Bronchial epithelial cell (primary cell): ENCODE measurements around the gene BTBD19. TPM values are rescaled to one million over a fixed set of nuclear protein-coding genes. Genes with fewer than 3 reads are reported as not detected.

ENCODE experiments used
- DNase-seq: peaks from one replicate; pipeline ENCODE4 v3.0.0-alpha.2; 2010; ENCODE audit warnings: low read depth
- FAIRE-seq: peaks from 2 replicates; lab custom pipeline; 2011; peaks lifted over from hg19 to GRCh38; lab: Jason Lieb, UNC
- H3K27me3 ChIP-seq: 2 replicates; pipeline ENCODE4 v1.5.1; 2011; ENCODE audit warnings: low read length; ENCODE audit not compliant: control insufficient read depth, insufficient read depth
- H3K36me3 ChIP-seq: 2 replicates; pipeline ENCODE4 v1.5.1; 2011; ENCODE audit warnings: low read length; ENCODE audit not compliant: control insufficient read depth, insufficient read depth
- H3K4me3 ChIP-seq: 2 replicates; pipeline ENCODE4 v1.5.1; 2011; ENCODE audit warnings: mild to moderate bottlenecking, low read depth, low read length, control low read depth
- CTCF ChIP-seq: IDR thresholded peaks from 2 replicates; pipeline ENCODE4 v1.5.1; 2011; ENCODE audit warnings: mild to moderate bottlenecking, moderate library complexity, low read length, control low read depth, inconsistent platforms; ENCODE audit not compliant: insufficient read depth, severe bottlenecking
- total RNA-seq: library from RNA; depleted of rRNA; stranded (reverse); fragments of >200 nt; gene quantifications from 2 replicates; pipeline ENCODE4 v1.2.1, GENCODE V29; 2014

BTBD19 gene
- total RNA-seq, 1 donor from 2014 or later = 0.53 TPM

GRCh38 chr1:44775930-44776729, 32.2 kb upstream of the BTBD19 start:
- H3K27me3 ChIP-seq = no peaks in the 10 kb centered on the region
- TF ChIP-seq CTCF = no peak
- FAIRE-seq (no peak), DNase-seq (no peak)
- peaks cover 28% of the 10 kb centered on the region for H3K36me3 ChIP-seq
- peak overlapping the region; percentile 88 for H3K4me3 ChIP-seq

DNA sequence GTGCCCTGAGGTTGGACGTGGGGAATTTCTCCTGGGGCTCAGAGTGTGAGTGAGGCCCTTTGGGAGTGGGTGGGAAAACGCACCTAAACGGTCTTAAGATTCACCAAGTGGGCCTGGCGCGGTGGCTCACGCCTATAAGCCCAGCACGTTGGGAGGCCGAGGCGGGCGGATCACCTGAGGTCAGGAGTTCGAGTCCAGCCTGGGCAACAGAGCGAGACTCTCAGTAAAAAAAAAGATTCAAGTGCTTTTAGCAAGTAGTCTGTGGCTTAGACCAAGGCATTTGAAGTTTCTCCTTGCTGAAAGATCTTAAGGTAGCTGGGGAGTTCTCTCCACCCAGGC, 31.6 kb upstream of the BTBD19 start:
- Histone ChIP-seq H3K4me3 (peak overlapping the region; percentile 88), H3K36me3 (peaks cover 28% of the 10 kb centered on the region), H3K27me3 (no peaks in the 10 kb centered on the region)
- no peak for DNase-seq
- FAIRE-seq = no peak
- no peak for TF ChIP-seq CTCF

GRCh38 chr1:44777547-44777946, 30.8 kb upstream of the BTBD19 start:
- peaks cover 28% of the 10 kb centered on the region for H3K36me3 ChIP-seq
- FAIRE-seq (no peak), DNase-seq (no peak)
- TF ChIP-seq CTCF = no peak
- no peaks in the 10 kb centered on the region for H3K27me3 ChIP-seq
- H3K4me3 ChIP-seq = no peak overlapping the region

GRCh38 chr1:44777969-44778635, 30.2 kb upstream of the BTBD19 start:
- TF ChIP-seq CTCF = no peak
- no peak for DNase-seq
- Histone ChIP-seq H3K36me3 (peaks cover 28% of the 10 kb centered on the region), H3K4me3 (no peak overlapping the region), H3K27me3 (no peaks in the 10 kb centered on the region)
- no peak for FAIRE-seq

- FAIRE-seq = no peak
- Histone ChIP-seq H3K27me3 (no peaks in the 10 kb centered on the region), H3K4me3 (no peak overlapping the region), H3K36me3 (peaks cover 28% of the 10 kb centered on the region)
- TF ChIP-seq CTCF = no peak
- no peak for DNase-seq
Measured at GRCh38 chr1:44778705-44779576, 29.4 kb upstream of the BTBD19 start.
